Central memory CD8-positive, alpha-beta T cell (primary cell): ENCODE measurements around the gene PHF12.
"Not testable (repeated sequence)": the region's sequence is repeated elsewhere in the genome, so short reads cannot be mapped to it uniquely, and the experiment has no call there.

Experiments used
- ATAC-seq: fragments of 150-1000 bp; cut with Tn5 transposase; replicated peaks from 2 replicates; pipeline ENCODE4 v1.10.0; 2022; ENCODE audit warnings: mild to moderate bottlenecking, moderate FRiP score, moderate number of reproducible peaks; ENCODE audit not compliant: poor library complexity, severe bottlenecking; ENCODE audit errors: extremely low read depth
- DNase-seq, 2 donors: peaks; one replicate each; pipeline ENCODE4 v3.0.0; 2021; ENCODE audit warnings: low spot score in 2 of 2
- H3K27ac Mint-ChIP-seq: one replicate; pipeline ENCODE4 v1.8.0; 2022; ENCODE audit warnings: low read depth, mild to moderate bottlenecking, moderate library complexity, mixed read lengths
- H3K27me3 Mint-ChIP-seq: one replicate; pipeline ENCODE4 v1.8.0; 2022; ENCODE audit warnings: mixed read lengths
- H3K36me3 Mint-ChIP-seq: one replicate; pipeline ENCODE4 v1.8.0; 2022; ENCODE audit warnings: mild to moderate bottlenecking, moderate library complexity, mixed read lengths; ENCODE audit not compliant: insufficient read depth
- H3K4me1 Mint-ChIP-seq: one replicate; pipeline ENCODE4 v1.8.0; 2022; ENCODE audit warnings: mixed read lengths
- H3K4me3 Mint-ChIP-seq: one replicate; pipeline ENCODE4 v1.8.0; 2022; ENCODE audit warnings: mild to moderate bottlenecking, moderate library complexity, mixed read lengths
- H3K9me3 Mint-ChIP-seq: one replicate; pipeline ENCODE4 v1.8.0; 2022; ENCODE audit warnings: mixed read lengths

The PHF12 gene

DNA sequence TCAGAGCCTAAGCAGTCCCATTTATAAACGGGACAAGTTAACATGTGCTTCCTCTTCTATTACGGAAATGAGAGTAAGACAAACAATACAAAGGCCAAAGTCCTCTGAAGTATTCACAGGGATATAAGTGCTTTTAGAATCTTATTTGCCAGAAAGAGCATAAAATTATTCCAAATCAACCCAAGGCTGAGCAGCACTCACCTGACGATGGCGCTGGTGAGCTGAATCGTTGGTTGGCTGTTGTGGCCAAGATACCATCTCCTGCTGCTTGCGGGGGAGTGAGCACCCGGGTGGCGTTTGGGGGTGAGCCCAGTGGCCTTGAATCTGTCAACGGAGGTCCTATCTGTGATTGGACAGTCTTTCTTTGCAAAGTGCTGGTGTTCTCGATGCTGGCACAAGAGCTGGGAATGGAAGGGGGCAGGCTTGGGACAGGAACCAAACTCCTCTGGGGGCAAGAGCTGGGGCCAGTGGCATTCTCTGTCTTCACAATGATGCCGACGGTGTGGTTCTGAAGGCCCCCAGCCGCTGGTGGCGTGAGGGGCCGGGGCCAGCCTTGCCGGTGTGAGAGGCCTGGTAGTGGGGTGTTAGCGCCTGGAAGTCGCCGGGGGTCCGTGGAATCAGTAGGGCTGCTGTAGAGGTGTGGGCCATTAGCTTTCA, 38.9 kb downstream of the PHF12 start:
- Mint-ChIP-seq H3K4me3 (no peak overlapping the region), H3K36me3 (peaks cover 80% of the 10 kb centered on the region), H3K4me1 (peaks cover 13% of the 10 kb centered on the region), H3K9me3 (no peaks in the 10 kb centered on the region), H3K27ac (no peak overlapping the region), H3K27me3 (no peaks in the 10 kb centered on the region)
- ATAC-seq (no peak), DNase-seq (no peak)

- no peaks in the 10 kb centered on the region for H3K27me3 Mint-ChIP-seq
- DNase-seq (no peak), ATAC-seq (no peak)
- H3K9me3 Mint-ChIP-seq = no peaks in the 10 kb centered on the region
- peaks cover 11% of the 10 kb centered on the region for H3K4me1 Mint-ChIP-seq
- peaks cover 78% of the 10 kb centered on the region for H3K36me3 Mint-ChIP-seq
- no peak overlapping the region for H3K27ac Mint-ChIP-seq
- H3K4me3 Mint-ChIP-seq = no peak overlapping the region
Observed at GRCh38 chr17:28911411-28912045, 39.8 kb downstream of the PHF12 start.

DNA sequence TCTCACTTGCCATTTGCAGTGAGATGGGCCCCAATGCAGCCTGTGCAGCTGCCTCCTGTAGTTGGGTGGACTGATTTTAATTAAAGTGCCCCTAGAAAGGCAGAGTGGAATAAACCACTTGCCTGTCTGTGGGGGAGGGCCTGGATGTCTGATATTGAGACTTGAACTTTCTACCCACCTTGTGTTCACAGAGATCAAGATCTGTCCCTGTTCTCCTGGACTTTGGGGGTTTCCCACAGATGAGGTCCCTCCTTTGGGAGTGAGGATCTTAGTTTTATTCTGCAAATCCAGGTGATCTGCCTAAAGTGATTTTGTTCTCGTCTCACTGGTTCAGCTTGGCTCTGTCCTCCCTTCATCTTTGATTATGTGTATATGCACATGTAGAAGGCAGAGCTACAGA, 40.8 kb downstream of the PHF12 start:
- no peak for DNase-seq
- no peaks in the 10 kb centered on the region for H3K27me3 Mint-ChIP-seq
- no peak overlapping the region for H3K4me3 Mint-ChIP-seq
- H3K27ac Mint-ChIP-seq = no peak overlapping the region
- H3K9me3 Mint-ChIP-seq = no peaks in the 10 kb centered on the region
- peaks cover 77% of the 10 kb centered on the region for H3K36me3 Mint-ChIP-seq
- ATAC-seq = no peak
- peaks cover 7% of the 10 kb centered on the region for H3K4me1 Mint-ChIP-seq

GRCh38 chr17:28908640-28909167, 42.6 kb downstream of the PHF12 start:
- Mint-ChIP-seq H3K9me3 (no peaks in the 10 kb centered on the region), H3K4me1 (peaks cover 5% of the 10 kb centered on the region), H3K27me3 (no peaks in the 10 kb centered on the region), H3K4me3 (no peak overlapping the region), H3K27ac (no peak overlapping the region), H3K36me3 (peaks cover 63% of the 10 kb centered on the region)
- DNase-seq = no peak
- ATAC-seq = no peak

DNA sequence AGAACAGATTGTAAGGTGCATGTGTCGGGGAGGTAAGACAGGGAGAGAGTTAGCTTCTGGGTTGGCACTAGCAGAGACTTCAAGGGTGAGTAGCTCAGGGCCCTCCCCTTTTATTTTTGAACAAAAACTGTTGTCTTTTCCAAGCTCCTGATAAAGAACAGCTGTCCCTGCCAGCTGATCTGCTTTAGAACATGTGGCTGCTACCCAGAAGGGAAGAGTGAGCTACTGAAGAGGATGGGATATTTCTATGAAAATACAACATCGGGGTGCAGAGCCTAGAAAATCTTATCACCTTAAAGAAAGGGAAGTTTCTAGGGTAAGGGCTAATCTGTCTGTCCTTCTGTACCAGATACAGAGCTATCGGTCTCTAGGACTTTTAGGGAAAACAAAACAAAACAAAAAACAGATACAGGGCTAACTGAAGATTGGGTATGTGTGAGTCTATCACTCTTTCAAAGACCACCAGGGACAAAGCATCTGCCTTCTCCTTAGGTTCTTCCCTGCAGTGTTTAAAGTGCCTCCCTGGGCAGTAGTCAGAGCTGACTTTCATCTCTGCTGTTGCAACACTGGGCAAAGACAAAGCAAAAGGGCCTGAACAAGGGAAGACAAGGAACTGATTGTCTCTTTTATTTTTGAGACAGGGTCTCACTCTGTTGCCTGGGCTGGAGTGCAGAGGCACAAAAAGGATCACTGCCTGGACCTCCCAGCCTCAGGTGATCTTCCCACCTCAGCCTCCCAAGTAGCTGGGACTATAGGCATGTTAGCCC, 43.4 kb downstream of the PHF12 start:
- DNase-seq = no peak

DNA sequence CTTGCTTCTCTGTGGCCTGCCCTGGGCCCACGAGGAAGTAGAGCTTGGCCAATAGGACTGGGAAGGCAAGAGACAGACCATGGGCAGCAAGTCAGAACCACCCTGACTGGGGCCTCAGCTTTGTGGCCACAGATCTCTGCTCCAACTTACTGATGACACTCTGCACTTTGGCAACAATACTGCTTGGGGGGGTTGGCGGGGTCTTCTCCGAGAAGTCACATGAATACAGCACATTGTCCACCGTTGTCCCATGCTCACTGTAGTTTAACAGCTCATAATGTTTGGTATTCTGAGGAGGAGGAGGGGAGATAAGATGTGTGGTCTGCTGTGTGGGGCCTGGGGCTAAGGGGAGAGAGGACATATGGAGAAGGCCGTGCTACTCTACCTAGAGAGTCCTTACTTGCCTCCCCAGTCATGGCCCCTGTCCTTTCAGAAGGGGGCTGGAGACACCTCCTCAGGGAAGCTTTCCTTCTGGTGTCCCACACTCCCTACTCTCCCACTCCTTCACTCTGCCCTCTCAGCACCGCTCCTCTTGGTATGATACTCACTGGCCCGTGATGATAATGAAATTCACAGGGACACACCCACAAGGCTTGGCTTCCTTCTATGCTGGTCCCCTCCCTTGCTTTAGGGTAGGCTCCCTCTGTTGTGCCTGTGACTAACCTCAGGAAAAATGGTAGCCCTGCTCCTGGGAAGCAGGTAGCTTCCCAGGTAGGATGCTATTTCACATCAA, 44.4 kb downstream of the PHF12 start:
- Mint-ChIP-seq H3K4me3 (no peak overlapping the region), H3K9me3 (no peaks in the 10 kb centered on the region), H3K27ac (no peak overlapping the region), H3K4me1 (peaks cover 18% of the 10 kb centered on the region), H3K36me3 (peaks cover 51% of the 10 kb centered on the region), H3K27me3 (no peaks in the 10 kb centered on the region)
- DNase-seq (no peak), ATAC-seq (no peak)

More for the DNA sequence above, 43.4 kb downstream of the PHF12 start:
- H3K4me1 Mint-ChIP-seq = peaks cover 13% of the 10 kb centered on the region
- H3K27me3 Mint-ChIP-seq = no peaks in the 10 kb centered on the region
- H3K4me3 Mint-ChIP-seq = no peak overlapping the region
- H3K27ac Mint-ChIP-seq = no peak overlapping the region
- peaks cover 55% of the 10 kb centered on the region for H3K36me3 Mint-ChIP-seq
- no peaks in the 10 kb centered on the region for H3K9me3 Mint-ChIP-seq
- ATAC-seq = no peak

DNA sequence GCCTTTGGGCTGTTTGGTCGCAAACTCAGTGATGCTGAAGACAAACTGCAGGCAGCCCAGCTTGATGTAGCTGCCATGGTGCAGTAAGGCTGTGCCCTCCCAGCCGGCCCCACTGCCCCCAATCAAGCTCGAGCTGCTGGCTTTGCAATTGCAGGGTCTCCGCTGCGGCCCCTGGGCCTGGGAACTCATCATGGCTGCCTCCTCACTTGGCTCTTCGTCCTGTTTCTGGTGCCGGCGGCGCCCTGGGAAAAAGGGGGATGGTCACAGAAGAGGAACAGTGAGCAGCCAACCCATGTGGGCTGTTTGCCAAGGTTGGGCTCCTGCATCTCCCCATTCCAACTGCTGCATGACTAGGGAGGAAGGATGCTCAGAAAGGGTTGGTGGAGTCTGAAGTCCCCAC, 45.0 kb downstream of the PHF12 start:
- H3K9me3 Mint-ChIP-seq = no peaks in the 10 kb centered on the region
- no peaks in the 10 kb centered on the region for H3K27me3 Mint-ChIP-seq
- peaks cover 23% of the 10 kb centered on the region for H3K4me1 Mint-ChIP-seq
- no peak overlapping the region for H3K4me3 Mint-ChIP-seq
- no peak overlapping the region for H3K27ac Mint-ChIP-seq
- H3K36me3 Mint-ChIP-seq = peaks cover 47% of the 10 kb centered on the region
- DNase-seq (no peak), ATAC-seq (no peak)

- ATAC-seq (no peak), DNase-seq (no peak)
- no peaks in the 10 kb centered on the region for H3K27me3 Mint-ChIP-seq
- H3K27ac Mint-ChIP-seq = no peak overlapping the region
- H3K4me1 Mint-ChIP-seq = peaks cover 29% of the 10 kb centered on the region
- H3K4me3 Mint-ChIP-seq = no peak overlapping the region
- peaks cover 36% of the 10 kb centered on the region for H3K36me3 Mint-ChIP-seq
- no peaks in the 10 kb centered on the region for H3K9me3 Mint-ChIP-seq
Observed at GRCh38 chr17:28904800-28905199, 46.5 kb downstream of the PHF12 start.

DNA sequence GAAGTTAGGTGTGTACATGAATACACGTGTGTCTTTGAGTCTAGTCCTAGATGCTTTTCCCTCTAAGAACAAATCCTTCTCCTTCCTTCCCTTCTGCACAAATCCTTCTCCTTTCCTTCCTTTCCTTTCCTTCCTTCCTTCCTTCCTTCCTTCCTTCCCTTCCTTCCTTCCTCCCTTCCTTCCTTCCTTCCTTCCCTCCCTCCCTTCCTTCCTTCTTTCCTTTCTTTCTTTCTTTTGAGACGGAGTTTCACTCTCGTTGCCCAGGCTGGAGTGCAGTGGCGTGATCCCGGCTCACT, 47.8 kb downstream of the PHF12 start:
- H3K9me3 Mint-ChIP-seq, H3K27ac Mint-ChIP-seq, ATAC-seq, DNase-seq, H3K27me3 Mint-ChIP-seq: not testable (repeated sequence)
- H3K4me3 Mint-ChIP-seq = peak overlapping the region; percentile 84
- H3K4me1 Mint-ChIP-seq = peaks cover 29% of the 10 kb centered on the region
- H3K36me3 Mint-ChIP-seq = peaks cover 27% of the 10 kb centered on the region

DNA sequence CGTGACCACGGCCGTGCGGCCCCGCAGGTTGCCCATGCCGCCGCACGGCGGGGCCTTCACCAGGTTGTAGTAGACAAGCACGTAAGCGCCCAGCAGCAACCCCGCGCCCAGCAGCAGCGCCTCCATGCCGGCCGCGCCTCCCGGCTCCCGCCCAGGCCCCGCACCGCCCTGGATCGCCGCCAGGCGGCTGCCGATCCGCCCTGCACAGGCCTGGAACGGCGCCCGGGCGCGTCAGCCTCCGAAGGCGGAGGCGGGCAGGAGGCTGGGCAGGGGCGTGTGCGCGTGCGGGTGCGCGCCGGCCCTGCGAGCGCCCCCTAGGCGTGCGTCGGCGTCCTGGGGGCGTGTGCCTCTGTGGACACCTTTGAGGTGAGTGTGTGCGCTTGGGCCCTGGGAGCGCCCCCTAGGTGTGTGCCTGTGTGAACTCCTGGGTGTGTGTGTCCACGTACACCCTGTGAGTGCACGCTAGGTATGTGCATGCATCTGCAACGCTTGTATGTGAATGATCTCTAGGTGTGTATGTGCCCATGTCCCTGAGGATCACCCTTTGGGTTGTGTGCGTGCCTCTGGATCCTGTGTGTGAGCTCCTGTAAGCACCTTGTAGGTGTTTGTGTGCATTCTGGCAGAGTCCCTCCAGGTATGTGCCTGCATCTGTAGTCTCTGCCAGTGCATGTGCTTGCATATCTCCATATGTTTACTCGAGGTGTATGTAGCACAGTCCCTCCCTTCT, 48.3 kb downstream of the PHF12 start, which contains the start of gene DHRS13:
Gene DHRS13, minus strand, starts transcription at position 261 of the 727 bp plus-strand sequence. Its CDS starts 135 bp downstream, at position 126.
- peaks cover 26% of the 10 kb centered on the region for H3K36me3 Mint-ChIP-seq
- H3K27ac Mint-ChIP-seq = peak within 1 kb of the TSS; percentile 82
- no peaks in the 10 kb centered on the region for H3K9me3 Mint-ChIP-seq
- peaks cover 32% of the 10 kb centered on the region for H3K4me1 Mint-ChIP-seq
- peak within 1 kb of the TSS; percentile 84 for H3K4me3 Mint-ChIP-seq
- DNase-seq (peak; percentile 92), ATAC-seq (peak; percentile 97)
- H3K27me3 Mint-ChIP-seq = no peaks in the 10 kb centered on the region

DNA sequence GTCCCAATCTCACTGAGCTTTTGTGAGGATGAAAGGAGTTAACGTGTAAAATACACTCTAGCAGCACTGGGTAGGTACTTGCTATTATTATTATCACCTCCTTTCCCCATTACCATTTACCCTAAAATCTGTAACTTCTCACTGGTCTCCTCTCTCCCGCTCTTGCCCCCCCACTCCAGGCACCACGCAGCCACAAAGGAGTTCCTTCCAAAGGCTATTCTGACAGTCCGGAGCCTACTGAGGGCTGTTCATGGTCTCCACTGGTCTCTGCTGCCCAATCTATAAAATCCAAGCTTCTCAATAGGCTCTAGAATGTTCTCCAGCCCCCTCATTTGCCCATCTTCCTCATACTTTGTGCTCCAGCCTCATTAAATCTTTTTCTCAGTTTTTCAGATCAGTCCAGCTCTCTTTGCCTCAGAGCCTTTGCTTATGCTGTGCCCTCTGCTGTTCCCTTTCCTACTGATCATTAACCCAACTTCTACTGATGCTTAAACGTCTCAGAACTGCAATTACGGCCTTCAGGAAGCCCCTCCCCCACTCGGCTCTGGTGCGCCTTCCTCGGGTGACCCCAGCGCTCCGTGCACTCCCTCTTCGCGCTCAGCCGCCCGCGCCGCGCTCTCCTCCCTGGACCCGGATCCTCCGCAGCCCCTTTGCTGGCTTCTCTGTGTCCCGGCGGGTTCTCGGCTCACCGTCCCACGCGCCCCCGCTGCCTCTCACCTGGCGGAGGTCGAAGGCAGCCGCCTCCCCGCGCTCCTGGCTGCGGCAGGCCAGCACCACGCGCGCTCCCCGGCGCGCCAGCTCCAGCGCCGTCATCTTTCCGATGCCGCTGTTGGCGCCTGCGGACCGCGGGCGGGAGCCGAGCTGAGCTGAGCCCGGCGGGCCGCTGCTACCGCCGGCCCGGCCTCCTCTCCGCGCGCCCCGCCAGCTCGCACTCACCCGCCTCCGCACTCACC, 49.2 kb downstream of the PHF12 start:
- no peaks in the 10 kb centered on the region for H3K27me3 Mint-ChIP-seq
- H3K27ac Mint-ChIP-seq = peak overlapping the region; percentile 82
- DNase-seq = peak in 1 of 2 donors; percentile 18

More for the DNA sequence above, 49.2 kb downstream of the PHF12 start:
- Mint-ChIP-seq H3K4me1 (peaks cover 36% of the 10 kb centered on the region), H3K36me3 (peaks cover 27% of the 10 kb centered on the region), H3K4me3 (peak overlapping the region; percentile 84), H3K9me3 (no peaks in the 10 kb centered on the region)
- ATAC-seq = peak; percentile 30
